ENCODE measurements around the gene RAMP3. TPM values are rescaled to one million over a fixed set of nuclear protein-coding genes. Genes with fewer than 3 reads are reported as not detected.

RAMP3 gene
- polyA plus RNA-seq, 2 of the 4 experiments (the other 2 are of a cell fraction) = not detected

DNA sequence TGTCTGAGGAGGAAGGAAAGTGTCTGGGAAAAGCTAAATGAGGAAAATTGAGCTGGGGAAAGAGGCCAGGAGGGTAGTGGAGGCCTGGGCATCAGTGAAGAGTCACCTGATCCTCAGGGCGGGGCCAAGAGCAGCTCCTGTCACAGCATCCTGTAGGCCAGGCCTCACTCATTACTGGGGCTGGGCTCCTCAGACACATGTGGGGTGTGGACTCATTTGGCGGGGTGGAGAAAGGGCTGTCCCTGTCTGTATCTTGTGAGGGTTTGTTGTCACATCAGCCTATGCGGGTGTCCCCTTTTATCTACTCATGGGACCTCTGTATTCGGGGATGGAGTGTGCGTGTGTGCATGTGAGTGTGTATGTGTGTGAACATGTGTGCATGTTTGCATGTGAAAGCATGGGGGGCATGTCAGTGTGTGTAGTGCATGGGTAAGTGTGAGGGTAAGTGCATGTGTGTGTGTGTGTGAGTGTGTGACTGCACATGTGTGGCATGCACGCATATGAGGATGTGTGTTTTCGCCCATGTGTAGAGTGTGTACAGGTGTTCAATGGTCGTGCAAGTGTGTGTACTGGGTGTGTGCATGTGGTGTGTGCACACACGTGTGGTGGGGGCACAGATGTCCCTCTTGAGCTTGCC is 67.8 kb downstream of the RAMP3 start:
- Histone ChIP-seq H3K9me3 (no peaks in the 10 kb centered on the region), H3K27ac (no peak overlapping the region), H3K4me2 (no peak overlapping the region), H3K4me1 (no peaks in the 10 kb centered on the region), H3K4me3 (no peak overlapping the region)
- DNase-seq (ENCODE audit: low read depth in 1 of 2, low spot score in 1 of 2) = no peak
- ChIA-PET CTCF (interaction anchor here (3.0 kb wide), 1 partner anchor 9 kb away, joined by 21 read pairs; no protein-coding TSS in a partner anchor), POLR2A (no interaction called here)
- ATAC-seq = 0 out of 6 replicates have a peak, but pooled peaks of 1 of the 2 experiments have one; percentile 10
- no peak for FAIRE-seq
- no peak for TF ChIP-seq JUNB (IDR thresholded peaks at IDR 0.05)
- TF ChIP-seq, protein P1, sequence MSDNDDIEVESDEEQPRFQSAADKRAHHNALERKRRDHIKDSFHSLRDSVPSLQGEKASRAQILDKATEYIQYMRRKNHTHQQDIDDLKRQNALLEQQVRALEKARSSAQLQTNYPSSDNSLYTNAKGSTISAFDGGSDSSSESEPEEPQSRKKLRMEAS (IDR thresholded peaks at IDR 0.05) = no peak
- 34% methylated on average over 9 of the region's 9 CpGs for WGBS (ENCODE audit: missing lambda C conversion rate)

GRCh38 chr7:45225948-45226335 is 68.4 kb downstream of the RAMP3 start:
- FAIRE-seq = no peak
- Histone ChIP-seq H3K4me2 (no peak overlapping the region), H3K4me1 (no peaks in the 10 kb centered on the region), H3K4me3 (no peak overlapping the region), H3K27ac (no peak overlapping the region), H3K9me3 (no peaks in the 10 kb centered on the region)
- ChIA-PET POLR2A (no interaction called here), CTCF (interaction anchor here (3.0 kb wide), 1 partner anchor 9 kb away, joined by 21 read pairs; no protein-coding TSS in a partner anchor)
- TF ChIP-seq JUNB (IDR thresholded peaks at IDR 0.05) (no peak), HDAC2 (IDR thresholded peaks at IDR 0.05) (no peak), HOXB5 (CRISPR knock-in tag; IDR thresholded peaks at IDR 0.05) (no peak), KDM1A (IDR thresholded peaks at IDR 0.05; ENCODE audit: low read depth) (no peak), SMC3 (IDR thresholded peaks at IDR 0.05) (no peak), JUN (IDR thresholded peaks at IDR 0.05) (no peak)
- WGBS (ENCODE audit: missing lambda C conversion rate) = 14% methylated on average over 2 of the region's 2 CpGs
- DNase-seq (ENCODE audit: low read depth in 1 of 2, low spot score in 1 of 2) = no peak
- no peak for ATAC-seq

DNA sequence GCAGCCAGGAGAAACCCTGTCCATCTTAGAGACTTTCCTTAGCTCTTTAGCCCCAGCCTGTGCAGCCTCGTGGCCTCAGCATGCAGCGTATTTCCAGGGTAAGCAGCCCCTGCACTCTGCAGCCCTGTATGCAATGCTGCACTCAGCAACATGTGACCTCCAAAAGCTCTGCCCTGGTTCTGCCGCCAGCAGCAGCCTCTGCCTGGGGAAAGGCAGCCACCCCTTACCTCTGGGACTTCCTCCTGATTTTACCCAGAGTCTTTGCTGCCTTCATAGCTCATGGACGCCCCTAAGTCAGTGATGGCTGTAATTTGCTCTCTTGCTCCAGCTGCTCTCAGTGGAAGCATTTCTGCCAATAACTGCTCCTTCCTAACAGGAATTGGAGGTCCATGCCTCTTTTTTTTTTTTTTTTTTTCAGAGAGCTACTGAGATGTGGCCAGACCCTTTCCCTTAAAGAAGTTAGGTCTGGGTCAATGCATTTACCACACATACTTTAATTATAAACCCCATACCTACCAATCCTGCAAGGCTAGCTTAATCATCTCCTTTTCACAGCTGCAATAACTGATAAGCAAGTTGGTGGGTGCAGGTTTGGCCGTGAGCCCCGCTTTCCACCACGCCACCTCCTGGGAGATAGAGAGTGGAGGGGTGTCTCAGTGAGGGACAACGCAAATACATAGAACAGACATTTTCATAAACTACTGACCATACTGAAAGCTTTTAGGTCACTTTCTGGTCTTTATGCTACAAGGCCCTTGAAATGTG is 71.7 kb downstream of the RAMP3 start:
- ChIA-PET CTCF (interaction anchor here (0.8 to 1.5 kb wide), 4 partner anchors 12 to 656 kb away, joined by 3 to 7 read pairs (median 4); no protein-coding TSS in a partner anchor), POLR2A (no interaction called here)
- ATAC-seq = peak in 1 of 2 experiments; percentile 34; a peak in 1 of 6 replicates
- DNase-seq (ENCODE audit: low read depth in 1 of 2, low spot score in 1 of 2) = no peak
- Histone ChIP-seq H3K4me1 (no peaks in the 10 kb centered on the region), H3K4me3 (no peak overlapping the region), H3K27ac (no peak overlapping the region), H3K9me3 (no peaks in the 10 kb centered on the region), H3K4me2 (no peak overlapping the region)
- FAIRE-seq = no peak
- TF ChIP-seq POLR2A (IDR thresholded peaks at IDR 0.05; ENCODE audit: low read length) (no peak), HOXB13 (CRISPR knock-in tag; IDR thresholded peaks at IDR 0.05; ENCODE audit: low read depth) (no peak), PHF8 (IDR thresholded peaks at IDR 0.05; ENCODE audit: borderline replicate concordance, low read depth) (no peak), ZSCAN20 (CRISPR knock-in tag; IDR thresholded peaks at IDR 0.05) (no peak), RNF2 (IDR thresholded peaks at IDR 0.05; ENCODE audit: borderline replicate concordance, low read depth) (no peak), SMC3 (IDR thresholded peaks at IDR 0.05) (no peak), ZFP36 (IDR thresholded peaks at IDR 0.05; ENCODE audit: borderline replicate concordance, partially characterized antibody) (no peak), MAFK (IDR thresholded peaks at IDR 0.05; ENCODE audit: partially characterized antibody) (no peak)
- TF ChIP-seq, protein P2, sequence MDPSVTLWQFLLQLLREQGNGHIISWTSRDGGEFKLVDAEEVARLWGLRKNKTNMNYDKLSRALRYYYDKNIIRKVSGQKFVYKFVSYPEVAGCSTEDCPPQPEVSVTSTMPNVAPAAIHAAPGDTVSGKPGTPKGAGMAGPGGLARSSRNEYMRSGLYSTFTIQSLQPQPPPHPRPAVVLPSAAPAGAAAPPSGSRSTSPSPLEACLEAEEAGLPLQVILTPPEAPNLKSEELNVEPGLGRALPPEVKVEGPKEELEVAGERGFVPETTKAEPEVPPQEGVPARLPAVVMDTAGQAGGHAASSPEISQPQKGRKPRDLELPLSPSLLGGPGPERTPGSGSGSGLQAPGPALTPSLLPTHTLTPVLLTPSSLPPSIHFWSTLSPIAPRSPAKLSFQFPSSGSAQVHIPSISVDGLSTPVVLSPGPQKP (IDR thresholded peaks at IDR 0.05; ENCODE audit: low read depth, low read length) = no peak
- TF ChIP-seq, protein P3, sequence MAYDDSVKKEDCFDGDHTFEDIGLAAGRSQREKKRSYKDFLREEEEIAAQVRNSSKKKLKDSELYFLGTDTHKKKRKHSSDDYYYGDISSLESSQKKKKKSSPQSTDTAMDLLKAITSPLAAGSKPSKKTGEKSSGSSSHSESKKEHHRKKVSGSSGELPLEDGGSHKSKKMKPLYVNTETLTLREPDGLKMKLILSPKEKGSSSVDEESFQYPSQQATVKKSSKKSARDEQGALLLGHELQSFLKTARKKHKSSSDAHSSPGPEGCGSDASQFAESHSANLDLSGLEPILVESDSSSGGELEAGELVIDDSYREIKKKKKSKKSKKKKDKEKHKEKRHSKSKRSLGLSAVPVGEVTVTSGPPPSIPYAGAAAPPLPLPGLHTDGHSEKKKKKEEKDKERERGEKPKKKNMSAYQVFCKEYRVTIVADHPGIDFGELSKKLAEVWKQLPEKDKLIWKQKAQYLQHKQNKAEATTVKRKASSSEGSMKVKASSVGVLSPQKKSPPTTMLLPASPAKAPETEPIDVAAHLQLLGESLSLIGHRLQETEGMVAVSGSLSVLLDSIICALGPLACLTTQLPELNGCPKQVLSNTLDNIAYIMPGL (CRISPR knock-in tag; IDR thresholded peaks at IDR 0.05; ENCODE audit: borderline replicate concordance) = no peak
- 16% methylated on average over 8 of the region's 8 CpGs for WGBS (ENCODE audit: missing lambda C conversion rate)

Measured in A549 (cell line).